HCT116 (cell line): ENCODE results near the gene YBX3. TPM values are rescaled to one million over a fixed set of nuclear protein-coding genes. Genes with fewer than 3 reads are reported as not detected.

Source experiments
- ATAC-seq: fragments of 200-7000 bp; cut with Tn5 transposase; 2 replicates; pipeline ENCODE4 v1.9.1; 2020; ENCODE audit warnings: mild to moderate bottlenecking, moderate library complexity
- BruUV-seq: library from RNA; stranded (reverse); fragments of 400-500 nt; replicated peaks from 2 replicates; lab custom pipeline; 2021; lab: Mats Ljungman, UMichigan
- CTCF ChIA-PET: fragments of 300-600 bp; sonication (Branson Sonifier 250); formaldehyde crosslinking; loops from one replicate; lab custom pipeline; 2021; ENCODE audit warnings: antibody characterized with exemption; lab: Charles Lee
- POLR2A ChIA-PET: fragments of 300-600, 350-600 bp; sonication (Branson Sonifier 250); formaldehyde crosslinking; loops from one replicate; lab custom pipeline; 2021; ENCODE audit warnings: antibody characterized with exemption; lab: Charles Lee
- RAD21 ChIA-PET, 2 experiments: fragments of 300-600 bp; sonication (Branson Sonifier 250); formaldehyde crosslinking; loops; one replicate each; lab custom pipeline; 2023; ENCODE audit warnings: low total read pairs in 2 of 2; ENCODE audit not compliant: uncharacterized antibody in 2 of 2, unreplicated experiment in 2 of 2, low non-redundant PET in 1 of 2; lab: Charles Lee
- DNase-seq: peaks from one replicate; pipeline ENCODE4 v3.0.0-alpha.2; 2010; ENCODE audit warnings: low read depth, low spot score
- H2AFZ ChIP-seq: fragments of 200-600 bp; shearing (Covaris generic), sonication (generic); 2 replicates; pipeline ENCODE4 v1.6.1; 2017; ENCODE audit warnings: low read depth, mixed run types, mixed read lengths, antibody characterized with exemption, low read length; ENCODE audit not compliant: poor library complexity, severe bottlenecking
- H3K27ac ChIP-seq: 2 replicates; pipeline ENCODE4 v1.5.1; 2012; ENCODE audit warnings: low read depth, low read length
- H3K27me3 ChIP-seq: fragments of 200-600 bp; sonication (generic); 2 replicates; pipeline ENCODE4 v1.6.1; 2016; ENCODE audit warnings: mixed run types, low read length, mixed read lengths; ENCODE audit not compliant: insufficient read depth
- H3K36me3 ChIP-seq, 2 experiments: fragments of 200-500 bp in 1 of 2; fragments of 200-600 bp in 1 of 2; sonication (Bioruptor generic) in 1 of 2; sonication (generic) in 1 of 2; 2 replicates each; pipeline versions ENCODE4 v1.5.1 to v1.6.1; 2014 to 2016; ENCODE audit warnings: low read length in 2 of 2, inconsistent platforms in 1 of 2, mixed read lengths in 1 of 2, mixed run types in 1 of 2; ENCODE audit not compliant: insufficient read depth in 2 of 2, control insufficient read depth in 1 of 2
- H3K4me1 ChIP-seq, 2 experiments: fragments of 200-600 bp in 1 of 2; sonication (generic) in 1 of 2; 2 replicates each; pipeline versions ENCODE4 v1.5.1 to v1.6.1; 2012 to 2017; ENCODE audit warnings: low read length in 2 of 2, inconsistent platforms in 1 of 2, mild to moderate bottlenecking in 1 of 2, mixed read lengths in 1 of 2, mixed run types in 1 of 2, moderate library complexity in 1 of 2; ENCODE audit not compliant: insufficient read depth in 2 of 2, control insufficient read depth in 1 of 2
- H3K4me2 ChIP-seq: fragments of 200-600 bp; sonication (generic); 2 replicates; pipeline ENCODE4 v1.6.1; 2017; ENCODE audit warnings: mixed run types, low read length, mixed read lengths
- H3K4me3 ChIP-seq, 2 experiments: fragments of 200-600 bp in 1 of 2; sonication (generic) in 1 of 2; replicated peaks in 1 of 2; 2 replicates each; pipeline ENCODE4 v1.5.1; 2011 to 2016; ENCODE audit warnings: low read length in 2 of 2, control low read depth in 1 of 2, low read depth in 1 of 2, mild to moderate bottlenecking in 1 of 2, mixed read lengths in 1 of 2, mixed run types in 1 of 2
- H3K79me2 ChIP-seq: fragments of 200-600 bp; sonication (generic); 2 replicates; pipeline ENCODE4 v1.6.1; 2017; ENCODE audit warnings: mild to moderate bottlenecking, mixed run types, low read length, moderate library complexity, mixed read lengths; ENCODE audit not compliant: insufficient read depth
- H3K9ac ChIP-seq: fragments of 200-600 bp; sonication (generic); 2 replicates; pipeline ENCODE4 v1.6.1; 2016; ENCODE audit warnings: low read length, mixed read lengths
- H3K9me2 ChIP-seq: fragments of 200-600 bp; sonication (generic), shearing (Covaris generic); 2 replicates; pipeline ENCODE4 v1.6.1; 2017; ENCODE audit warnings: mixed run types, mild to moderate bottlenecking, moderate library complexity; ENCODE audit not compliant: insufficient read depth
- H3K9me3 ChIP-seq, 2 experiments: fragments of 200-500 bp in 1 of 2; fragments of 200-600 bp in 1 of 2; sonication (Bioruptor generic) in 1 of 2; sonication (generic) in 1 of 2; 2 replicates each; pipeline ENCODE4 v1.6.1; 2014 to 2017; ENCODE audit warnings: low read length in 2 of 2, mixed read lengths in 2 of 2, inconsistent platforms in 1 of 2, low read depth in 1 of 2, mild to moderate bottlenecking in 1 of 2, mixed run types in 1 of 2, moderate library complexity in 1 of 2; ENCODE audit not compliant: control insufficient read depth in 1 of 2, insufficient read depth in 1 of 2
- H4K20me1 ChIP-seq: fragments of 200-600 bp; sonication (generic), shearing (Covaris generic); 2 replicates; pipeline ENCODE4 v1.6.1; 2017; ENCODE audit warnings: mixed run types, mild to moderate bottlenecking, moderate library complexity; ENCODE audit not compliant: insufficient read depth
- YY1 ChIP-seq: IDR thresholded peaks from 2 replicates; pipeline ENCODE4 v1.6.1; 2011; ENCODE audit warnings: low read length, low read depth, moderate library complexity, mild to moderate bottlenecking; ENCODE audit not compliant: insufficient replicate concordance; ENCODE audit errors: extremely low read depth
- intact Hi-C: fragments of 100-400 bp; cut with micrococcal nuclease; formaldehyde crosslinking; loops from 2 replicates; pipeline ENCODE4 v1.10.0; 2022
- total RNA-seq: library from RNA; stranded (reverse); gene quantifications from one replicate; pipeline ENCODE4 v1.2.1, GENCODE V29; 2021; ENCODE audit not compliant: unreplicated experiment

YBX3 gene
- total RNA-seq, 1 experiment from 2014 or later, result 419 TPM

GRCh38 chr12:10652192-10652591 is 70.9 kb downstream of the YBX3 start:
- POLR2A ChIA-PET, result no interaction called here
- no TSS peak for BruUV-seq

More at GRCh38 chr12:10652192-10652591, 70.9 kb downstream of the YBX3 start:
- ChIA-PET RAD21 (no interaction called here), CTCF (no interaction called here)
- no peak for ATAC-seq
- Histone ChIP-seq H3K9me3 (0 out of 4 replicates have a peak, but pooled peaks cover 0 to 8% of the 10 kb centered on the region in 2 experiments), H3K4me3 (no peak overlapping the region), H3K79me2 (no peaks in the 10 kb centered on the region), H3K9ac (no peak overlapping the region), H3K27me3 (no peaks in the 10 kb centered on the region), H3K4me1 (no peaks in the 10 kb centered on the region), H3K4me2 (no peak overlapping the region), H3K9me2 (no peaks in the 10 kb centered on the region), H3K36me3 (no peaks in the 10 kb centered on the region), H2AFZ (no peak overlapping the region), H4K20me1 (no peaks in the 10 kb centered on the region), H3K27ac (no peak overlapping the region)
- intact Hi-C loops, result no loop called here
- DNase-seq, result no peak
- TF ChIP-seq YY1, result no peak

Other genes starting within 250 kb of the YBX3 start
- 1.0 TPM for gene EIF2S3B, start 217.4 kb downstream of the YBX3 start, total RNA-seq
- gene MAGOHB, start 109.7 kb downstream of the YBX3 start, total RNA-seq, result 55.8 TPM
- gene STYK1, start 49.3 kb downstream of the YBX3 start, total RNA-seq, result 4.4 TPM
- gene TAS2R7, start 79.3 kb upstream of the YBX3 start, total RNA-seq, result not detected
- gene TAS2R8, start 84.0 kb upstream of the YBX3 start, total RNA-seq, result not detected
- not detected for gene TAS2R9, start 86.8 kb upstream of the YBX3 start, total RNA-seq
- gene TAS2R10, start 103.0 kb upstream of the YBX3 start, total RNA-seq, result 0.81 TPM
- gene PRR4, start 126.2 kb upstream of the YBX3 start, total RNA-seq, result 2.2 TPM
- gene PRH1, start 160.9 kb upstream of the YBX3 start, total RNA-seq, result 5.9 TPM
- gene TAS2R13, start 186.2 kb upstream of the YBX3 start, total RNA-seq, result 0.91 TPM
- gene PRH2, start 205.9 kb upstream of the YBX3 start, total RNA-seq, result not detected
- 1.9 TPM for gene TAS2R14, start 215.9 kb upstream of the YBX3 start, total RNA-seq